NT2/D1 (cell line): Measurements from ENCODE around the gene TLL1.

Experiments
- SUZ12 ChIP-seq: IDR thresholded peaks from 2 replicates; pipeline ENCODE4 v1.6.1; 2011; ENCODE audit not compliant: insufficient read length, insufficient read depth; ENCODE audit errors: extremely low read depth
- YY1 ChIP-seq: IDR thresholded peaks from 2 replicates; pipeline ENCODE4 v1.6.1; 2011; ENCODE audit not compliant: insufficient read length, insufficient read depth

DNA sequence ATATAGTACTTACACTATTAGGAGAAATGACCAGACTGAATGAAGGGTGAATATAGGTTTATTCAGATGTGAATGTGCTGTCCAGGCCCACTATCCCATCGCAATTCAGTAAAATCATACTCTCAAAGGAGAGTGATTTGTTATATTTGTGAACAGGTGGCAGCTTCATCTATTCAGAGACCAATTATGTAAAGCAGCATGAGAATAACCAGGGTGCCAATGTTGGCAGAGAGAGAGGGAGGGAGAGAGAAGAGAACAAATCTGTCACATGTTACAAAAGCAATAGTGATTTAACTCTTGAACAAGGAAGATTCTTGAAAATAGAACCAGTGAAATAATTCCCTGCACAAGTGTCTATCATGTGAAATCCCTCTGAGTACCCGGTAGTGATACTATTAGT is 38.9 kb upstream of the TLL1 start:
- TF ChIP-seq SUZ12 (no peak), YY1 (no peak)
